Measurements from ENCODE around the gene TIAL1. TPM values are rescaled to one million over a fixed set of nuclear protein-coding genes. Genes with fewer than 3 reads are reported as not detected.

Gene TIAL1
- total and polyA plus RNA-seq, 10 of the 15 experiments (the other 5 are each of a cell fraction or from before 2014, with no cell fraction given): 26.0 to 159 (median 62.8) TPM

- no peak for TF ChIP-seq REST (IDR thresholded peaks at IDR 0.05; ENCODE audit: low read depth, low read length)
Observed at GRCh38 chr10:119542357-119542987, 54.3 kb downstream of the TIAL1 start, which contains the start of gene RGS10 (continued).

- Histone ChIP-seq H3K27ac (ENCODE audit: control insufficient read depth, insufficient read depth) (peak overlapping the region; percentile 59), H3K4me1 (ENCODE audit: control insufficient read depth, insufficient read depth, low read length) (peaks cover 26% of the 10 kb centered on the region), H3K36me3 (ENCODE audit: control insufficient read depth in 2 of 2, insufficient read depth in 2 of 2, low read length in 1 of 2) (no peaks in the 10 kb centered on the region), H3K4me3 (peak overlapping the region; percentile 84), H3K4me2 (ENCODE audit: control insufficient read depth, insufficient read depth) (peak overlapping the region; percentile 92), H3K79me2 (ENCODE audit: control insufficient read depth, insufficient read depth, low read length) (peaks cover 54% of the 10 kb centered on the region), H3K9ac (ENCODE audit: control insufficient read depth, insufficient read depth, low read length) (peak overlapping the region; percentile 55), H2AFZ (ENCODE audit: control insufficient read depth, low read depth, low read length) (peak overlapping the region; percentile 71), H3K27me3 (replicated peaks in 1 of 2; ENCODE audit: control insufficient read depth in 2 of 2, insufficient read depth in 2 of 2, low read length in 1 of 2) (no peaks in the 10 kb centered on the region), H4K20me1 (ENCODE audit: control insufficient read depth, insufficient read depth) (peaks cover 3% of the 10 kb centered on the region; the same call in 1 of the 2 replicates), H3K9me3 (replicated peaks; ENCODE audit: control insufficient read depth, insufficient read depth, low read length) (no peaks in the 10 kb centered on the region)
- in situ Hi-C loops (cut with MboI) (no loop called here), intact Hi-C loops (cut with micrococcal nuclease; ENCODE audit: unreplicated experiment) (loop anchor here (1.0 to 5.0 kb wide), 5 partner anchors 24 to 334 kb away; partner anchors contain the start of genes GRK5 and TIAL1)
- POLR2A ChIA-PET: interaction anchor here (1.1 to 4.0 kb wide), 9 partner anchors 11 to 233 kb away, joined by 3 to 24 read pairs (median 5); partner anchors contain the start of gene TIAL1
- RAD21 ChIA-PET (ENCODE audit: unreplicated experiment): interaction anchor here (0.6 to 5.3 kb wide), 16 partner anchors 10 to 335 kb away, joined by 3 to 55 read pairs (median 5); partner anchors contain the start of genes BAG3, GRK5 and TIAL1
- CTCF ChIA-PET: interaction anchor here (0.6 to 5.1 kb wide), 19 partner anchors 7 to 343 kb away, joined by 3 to 45 read pairs (median 8); partner anchors contain the start of genes GRK5 and TIAL1
- SMC1A ChIA-PET (ENCODE audit: uncharacterized antibody, unreplicated experiment): interaction anchor here (1.0 to 6.4 kb wide), 12 partner anchors 15 to 343 kb away, joined by 3 to 62 read pairs (median 4); no protein-coding TSS in a partner anchor
- DNase-seq (ENCODE audit: low read depth, low spot score) (no peak), FAIRE-seq (peak; percentile 59), ATAC-seq (peak; percentile 24)
- under 1% methylated on average over 57 of the region's 57 CpGs for WGBS (ENCODE audit: insufficient coverage, insufficient replicate concordance, low lambda C conversion rate, missing lambda C conversion rate)
- no TSS peak for BruUV-seq (replicated peaks)
- TF ChIP-seq CREB1 (IDR thresholded peaks at IDR 0.05; ENCODE audit: low read depth) (peak; percentile 64), HDGF (IDR thresholded peaks at IDR 0.05) (peak; percentile 72), CREM (IDR thresholded peaks at IDR 0.05; ENCODE audit: low read depth) (0 out of 2 replicates have a peak, but pooled peaks have one; percentile 21), HDAC2 (IDR thresholded peaks at IDR 0.05) (0 out of 2 replicates have a peak, but pooled peaks have one; percentile 27), EED (IDR thresholded peaks at IDR 0.05; ENCODE audit: low read depth) (0 out of 2 replicates have a peak, but pooled peaks have one; percentile 15), SPI1 (IDR thresholded peaks at IDR 0.05; ENCODE audit: borderline replicate concordance, insufficient read depth, low read depth, low read length) (peak; percentile 62), ELK1 (IDR thresholded peaks at IDR 0.05; ENCODE audit: low read depth, low read length) (peak; percentile 33; the same call in 1 of the 2 replicates), IKZF2 (IDR thresholded peaks at IDR 0.05) (peak in 1 of 2 experiments; percentile 10; a peak in 3 of 4 replicates), NKRF (conservative IDR thresholded peaks at IDR 0.05) (peak; percentile 14; the same call in 1 of the 2 replicates), POLR2A (IDR thresholded peaks at IDR 0.05; ENCODE audit: low read depth, low read length) (peak; percentile 60), SIN3A (IDR thresholded peaks at IDR 0.05; ENCODE audit: low read depth, low read length) (peak; percentile 3; the same call in 1 of the 2 replicates), EGR1 (IDR thresholded peaks at IDR 0.05; ENCODE audit: borderline replicate concordance in 1 of 2, low read depth in 2 of 2, low read length in 2 of 2) (peak; percentile 45 to 98)
Observed at GRCh38 chr10:119541459-119542356, 55.1 kb downstream of the TIAL1 start.
